Activated naive CD8-positive, alpha-beta T cell (primary cell): ENCODE measurements around the gene CXXC5.
"Not testable (repeated sequence)": the region's sequence is repeated elsewhere in the genome, so short reads cannot be mapped to it uniquely, and the experiment has no call there.

Experiments
- H3K27ac Mint-ChIP-seq: one replicate; pipeline ENCODE4 v1.8.0; 2021; ENCODE audit warnings: mixed read lengths
- H3K27me3 Mint-ChIP-seq: one replicate; pipeline ENCODE4 v1.8.0; 2021; ENCODE audit warnings: mixed read lengths
- H3K36me3 Mint-ChIP-seq: one replicate; pipeline ENCODE4 v1.8.0; 2021; ENCODE audit warnings: mixed read lengths
- H3K4me1 Mint-ChIP-seq: one replicate; pipeline ENCODE4 v1.8.0; 2021; ENCODE audit warnings: low read depth, mixed read lengths
- H3K4me3 Mint-ChIP-seq: one replicate; pipeline ENCODE4 v1.8.0; 2021; ENCODE audit warnings: mild to moderate bottlenecking, mixed read lengths
- H3K9me3 Mint-ChIP-seq: one replicate; pipeline ENCODE4 v1.8.0; 2021; ENCODE audit warnings: low read depth, mixed read lengths

CXXC5 gene

GRCh38 chr5:139710319-139711066 lies 62.3 kb downstream of the CXXC5 start:
- H3K4me3 Mint-ChIP-seq, result peak overlapping the region; percentile 70
- H3K27ac Mint-ChIP-seq, result peak overlapping the region; percentile 54

DNA sequence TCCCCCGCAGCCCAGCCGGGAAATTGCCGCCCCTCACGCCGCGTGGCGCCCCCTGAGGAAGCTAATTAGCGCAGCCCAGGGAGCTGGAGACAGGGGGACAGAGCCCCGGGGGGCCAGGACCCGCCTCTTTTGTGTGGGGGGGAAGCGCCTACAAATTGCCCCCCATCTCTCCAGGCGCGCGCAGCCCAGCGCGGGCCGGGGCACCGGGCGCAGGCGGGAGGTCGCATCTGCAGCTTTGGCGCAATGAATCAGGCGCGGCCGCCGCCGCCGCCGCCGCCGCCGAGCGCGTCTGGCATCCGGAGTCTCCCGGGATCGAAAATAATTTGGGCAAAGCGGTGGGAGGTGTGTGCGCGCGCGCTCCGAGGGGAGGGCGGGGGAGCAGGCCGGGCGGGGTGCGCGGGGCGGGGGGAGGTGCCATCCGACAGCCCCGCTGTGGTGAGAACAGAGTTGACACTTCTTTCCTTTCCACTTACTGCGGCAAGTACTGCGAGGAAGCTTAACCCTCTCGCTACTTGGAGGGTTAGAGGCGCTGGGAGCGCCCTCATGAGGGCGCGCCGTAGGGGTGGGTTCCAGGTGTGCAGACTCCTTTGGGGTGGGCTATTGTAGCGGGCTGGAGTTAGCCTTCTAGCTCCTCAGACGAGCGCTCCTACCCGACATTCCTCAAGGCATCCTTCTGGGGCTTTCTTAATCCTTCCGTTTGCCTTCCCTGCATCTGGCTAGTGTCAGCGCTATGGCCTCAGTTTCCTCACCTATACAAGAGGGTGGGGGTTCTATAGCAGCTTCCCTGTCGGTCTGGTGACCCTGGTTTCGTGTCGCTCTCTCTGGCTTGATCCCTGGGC lies 63.1 kb downstream of the CXXC5 start:
- Mint-ChIP-seq H3K27ac (no peak overlapping the region), H3K27me3 (no peaks in the 10 kb centered on the region), H3K4me3 (peak overlapping the region; percentile 73), H3K36me3 (no peaks in the 10 kb centered on the region), H3K9me3 (no peaks in the 10 kb centered on the region), H3K4me1 (peaks cover 29% of the 10 kb centered on the region)

More at GRCh38 chr5:139710319-139711066, 62.3 kb downstream of the CXXC5 start:
- Mint-ChIP-seq H3K36me3 (no peaks in the 10 kb centered on the region), H3K9me3 (no peaks in the 10 kb centered on the region), H3K4me1 (peaks cover 37% of the 10 kb centered on the region), H3K27me3 (no peaks in the 10 kb centered on the region)

DNA sequence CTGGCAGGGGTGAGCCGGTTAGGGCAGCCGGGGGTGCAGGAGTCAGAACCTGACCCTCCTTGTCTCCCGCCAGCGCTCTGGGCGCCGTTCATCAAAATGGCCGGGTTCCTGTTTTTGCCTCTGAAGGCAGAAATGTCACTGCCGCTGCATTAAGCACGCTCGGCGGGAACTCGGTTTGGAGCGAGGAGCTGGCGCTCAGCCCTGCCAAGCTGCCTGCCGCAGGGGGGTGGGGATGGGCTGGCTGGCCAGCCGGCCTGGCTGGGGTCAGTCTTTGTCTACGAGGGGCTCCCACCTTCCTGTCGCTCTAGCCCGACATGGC lies 63.7 kb downstream of the CXXC5 start:
- Mint-ChIP-seq H3K36me3 (no peaks in the 10 kb centered on the region), H3K27ac (no peak overlapping the region), H3K4me3 (peak overlapping the region; percentile 73), H3K27me3 (no peaks in the 10 kb centered on the region), H3K9me3 (no peaks in the 10 kb centered on the region), H3K4me1 (peaks cover 27% of the 10 kb centered on the region)

DNA sequence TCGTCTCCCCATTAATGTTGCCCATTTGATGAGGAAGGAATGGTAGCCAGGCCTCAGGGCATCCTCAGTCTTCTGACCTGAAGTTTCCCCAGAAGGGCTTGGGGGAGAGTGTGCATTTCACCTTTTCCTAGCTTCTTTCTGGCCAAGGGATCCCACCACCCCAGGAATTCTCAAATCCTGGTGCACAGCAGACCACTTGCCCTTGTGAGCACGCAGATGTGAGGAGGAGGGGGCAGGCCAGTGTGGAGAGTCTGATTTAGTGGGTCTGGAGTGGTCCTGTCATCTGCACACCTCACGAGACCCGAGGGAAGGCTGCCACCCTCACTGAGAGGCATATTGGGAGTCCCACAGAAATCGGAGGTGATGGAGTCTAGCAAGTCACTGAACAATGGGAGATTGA lies 64.3 kb downstream of the CXXC5 start:
- Mint-ChIP-seq H3K4me1 (peaks cover 23% of the 10 kb centered on the region), H3K4me3 (no peak overlapping the region), H3K9me3 (no peaks in the 10 kb centered on the region), H3K27ac (no peak overlapping the region), H3K36me3 (no peaks in the 10 kb centered on the region), H3K27me3 (no peaks in the 10 kb centered on the region)

- H3K4me3 Mint-ChIP-seq, H3K27me3 Mint-ChIP-seq, H3K9me3 Mint-ChIP-seq, H3K36me3 Mint-ChIP-seq, H3K27ac Mint-ChIP-seq: not testable (repeated sequence)
- peaks cover 11% of the 10 kb centered on the region for H3K4me1 Mint-ChIP-seq
Observed at GRCh38 chr5:139713898-139714297, 65.7 kb downstream of the CXXC5 start.

GRCh38 chr5:139717221-139717620 lies 69.1 kb downstream of the CXXC5 start:
- H3K36me3 Mint-ChIP-seq, result peaks cover 9% of the 10 kb centered on the region
- H3K27me3 Mint-ChIP-seq, result no peaks in the 10 kb centered on the region
- peaks cover 5% of the 10 kb centered on the region for H3K9me3 Mint-ChIP-seq
- no peak overlapping the region for H3K4me3 Mint-ChIP-seq
- no peaks in the 10 kb centered on the region for H3K4me1 Mint-ChIP-seq
- H3K27ac Mint-ChIP-seq, result no peak overlapping the region

DNA sequence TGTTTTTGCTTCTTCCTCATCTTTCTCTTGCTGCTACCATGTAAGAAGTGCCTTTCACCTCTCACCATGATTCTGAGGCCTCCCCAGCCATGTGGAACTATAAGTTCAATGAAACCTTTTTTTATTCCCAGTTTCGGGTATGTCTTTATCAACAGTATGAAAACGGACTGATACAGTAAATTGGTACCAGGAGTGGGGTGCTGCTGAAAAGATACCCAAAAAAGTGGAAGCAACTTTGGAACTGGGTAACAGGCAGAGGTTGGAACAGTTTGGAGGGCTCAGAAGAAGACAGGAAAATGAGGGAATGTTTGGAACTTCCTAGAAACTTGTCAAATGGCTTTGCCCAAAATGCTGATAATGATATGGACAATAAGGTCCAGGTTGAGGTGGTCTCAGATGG lies 70.3 kb downstream of the CXXC5 start:
- H3K27ac Mint-ChIP-seq, H3K36me3 Mint-ChIP-seq, H3K9me3 Mint-ChIP-seq: not testable (repeated sequence)

DNA sequence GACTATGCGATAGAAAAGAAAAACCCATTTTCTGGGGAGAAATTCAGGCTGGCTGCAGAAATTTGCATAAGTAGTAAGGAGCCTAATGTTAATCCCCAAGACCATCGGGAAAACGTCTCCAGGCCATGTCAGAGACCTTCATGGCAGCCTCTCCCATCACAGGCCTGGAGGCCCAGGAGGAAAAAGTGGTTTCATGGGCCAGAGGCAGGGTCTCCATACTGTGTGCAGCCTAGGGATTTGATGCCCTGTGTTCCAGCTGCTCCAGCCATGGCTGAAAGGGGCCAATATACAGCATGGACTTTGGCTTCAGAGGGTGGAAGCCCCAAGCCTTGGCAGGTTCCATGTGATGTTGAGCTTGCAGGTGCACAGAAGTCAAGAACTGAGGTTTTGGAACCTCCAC lies 71.8 kb downstream of the CXXC5 start:
- peaks cover 14% of the 10 kb centered on the region for H3K36me3 Mint-ChIP-seq
- H3K4me1 Mint-ChIP-seq, H3K27ac Mint-ChIP-seq, H3K4me3 Mint-ChIP-seq, H3K9me3 Mint-ChIP-seq, H3K27me3 Mint-ChIP-seq: not testable (repeated sequence)

More for the DNA sequence above, 70.3 kb downstream of the CXXC5 start:
- H3K4me1 Mint-ChIP-seq, H3K27me3 Mint-ChIP-seq, H3K4me3 Mint-ChIP-seq: not testable (repeated sequence)

DNA sequence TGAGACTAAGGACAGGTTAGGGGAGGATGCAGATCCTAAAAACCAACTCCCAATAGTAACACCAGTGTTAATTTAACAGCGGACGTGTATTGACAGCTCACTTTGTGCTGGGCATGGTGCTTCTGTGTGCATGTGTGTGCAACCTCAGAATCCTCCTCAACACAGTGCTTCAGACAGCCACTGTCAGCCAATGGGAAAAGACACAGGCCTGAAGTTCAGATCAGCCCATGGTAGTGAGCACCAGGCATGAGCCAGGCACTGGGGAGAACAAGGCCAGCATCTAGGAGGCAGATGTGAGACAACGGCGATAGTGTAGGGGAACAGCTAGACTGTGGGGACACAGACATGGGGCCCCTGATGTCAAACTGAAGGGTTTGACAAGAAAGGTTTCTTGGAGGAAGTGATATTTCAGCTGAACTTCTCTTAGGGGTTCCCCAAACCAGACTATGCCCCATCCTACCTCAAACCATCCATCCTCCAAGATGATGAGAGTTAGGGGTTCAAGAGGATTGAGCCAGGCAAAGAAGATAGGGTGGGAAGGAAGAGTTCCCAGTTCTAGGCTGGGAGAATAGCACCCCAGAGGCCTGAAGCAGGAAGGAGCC lies 75.9 kb downstream of the CXXC5 start:
- no peak overlapping the region for H3K27ac Mint-ChIP-seq
- H3K4me1 Mint-ChIP-seq, result no peaks in the 10 kb centered on the region
- peaks cover 7% of the 10 kb centered on the region for H3K36me3 Mint-ChIP-seq
- H3K9me3 Mint-ChIP-seq, result no peaks in the 10 kb centered on the region
- H3K4me3 Mint-ChIP-seq, result no peak overlapping the region
- no peaks in the 10 kb centered on the region for H3K27me3 Mint-ChIP-seq

- no peaks in the 10 kb centered on the region for H3K4me1 Mint-ChIP-seq
- H3K27ac Mint-ChIP-seq, result no peak overlapping the region
- no peaks in the 10 kb centered on the region for H3K9me3 Mint-ChIP-seq
- H3K4me3 Mint-ChIP-seq, result no peak overlapping the region
- no peaks in the 10 kb centered on the region for H3K27me3 Mint-ChIP-seq
- peaks cover 5% of the 10 kb centered on the region for H3K36me3 Mint-ChIP-seq
Observed at GRCh38 chr5:139725073-139725830, 77.1 kb downstream of the CXXC5 start.

- Mint-ChIP-seq H3K27ac (no peak overlapping the region), H3K27me3 (no peaks in the 10 kb centered on the region), H3K4me3 (no peak overlapping the region), H3K9me3 (no peaks in the 10 kb centered on the region), H3K4me1 (no peaks in the 10 kb centered on the region), H3K36me3 (peaks cover 5% of the 10 kb centered on the region)
Observed at GRCh38 chr5:139726248-139726647, 78.1 kb downstream of the CXXC5 start.

DNA sequence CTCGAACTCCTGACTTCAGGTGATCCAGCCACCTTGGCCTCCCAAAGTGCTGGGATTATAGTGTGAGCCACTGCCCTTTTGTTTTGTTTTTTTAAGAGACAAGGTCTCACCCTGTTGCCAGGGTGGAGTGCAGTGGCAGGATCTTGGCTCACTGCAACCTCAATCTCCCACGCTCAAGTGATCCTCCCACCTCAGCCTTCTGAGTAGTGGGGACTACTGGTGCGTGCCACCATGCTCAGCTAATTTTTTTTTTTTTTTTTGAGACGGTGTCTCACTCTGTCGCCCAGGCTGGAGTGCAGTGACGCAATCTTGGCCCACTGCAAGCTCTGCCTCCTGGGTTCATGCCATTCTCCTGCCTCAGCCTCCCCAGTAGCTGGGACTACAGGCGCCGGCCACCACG lies 79.5 kb downstream of the CXXC5 start:
- not testable (repeated sequence) for H3K27ac Mint-ChIP-seq, H3K4me1 Mint-ChIP-seq, H3K36me3 Mint-ChIP-seq, H3K9me3 Mint-ChIP-seq, H3K4me3 Mint-ChIP-seq, H3K27me3 Mint-ChIP-seq

- H3K27ac Mint-ChIP-seq, result no peak overlapping the region
- H3K4me1 Mint-ChIP-seq, result no peaks in the 10 kb centered on the region
- no peak overlapping the region for H3K4me3 Mint-ChIP-seq
- H3K27me3 Mint-ChIP-seq, result no peaks in the 10 kb centered on the region
- H3K9me3 Mint-ChIP-seq, result no peaks in the 10 kb centered on the region
- H3K36me3 Mint-ChIP-seq, result no peaks in the 10 kb centered on the region
Observed at GRCh38 chr5:139731281-139731680, 83.1 kb downstream of the CXXC5 start.

- Mint-ChIP-seq H3K36me3 (no peaks in the 10 kb centered on the region), H3K4me3 (no peak overlapping the region), H3K9me3 (no peaks in the 10 kb centered on the region), H3K27ac (no peak overlapping the region), H3K27me3 (no peaks in the 10 kb centered on the region), H3K4me1 (no peaks in the 10 kb centered on the region)
Observed at GRCh38 chr5:139732019-139732418, 83.9 kb downstream of the CXXC5 start.
